GM19372 (cell line): ENCODE results near the gene PLEKHO1.

Experiments
- ATAC-seq: cut with Tn5 transposase; IDR thresholded peaks from one replicate; pipeline ENCODE4 v1.9.1; 2021; ENCODE audit warnings: mild to moderate bottlenecking, low read depth, moderate library complexity; ENCODE audit not compliant: unreplicated experiment

Gene PLEKHO1

DNA sequence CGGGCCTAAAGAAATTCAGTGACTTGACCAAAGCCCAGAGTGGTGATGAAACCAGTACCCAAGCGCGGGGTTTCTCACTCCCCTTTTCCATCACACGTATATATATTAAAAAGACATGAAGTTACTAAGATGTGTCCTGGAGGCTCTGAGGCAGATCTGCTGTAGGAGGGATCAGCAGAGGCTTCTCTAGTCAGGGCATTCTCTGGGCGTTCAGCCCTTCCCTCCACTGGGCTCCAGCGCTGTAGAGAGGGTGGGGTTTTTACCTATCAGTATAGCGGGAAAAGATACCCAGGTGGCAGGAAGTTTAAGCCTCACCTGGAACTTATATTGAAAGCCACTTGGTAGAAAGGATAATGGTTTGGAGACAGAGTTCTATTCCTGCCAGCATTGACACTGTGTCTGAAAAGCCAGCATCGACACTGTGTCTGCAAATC lies 862 bp upstream of the PLEKHO1 start:
- ATAC-seq = no peak

- no peak for ATAC-seq
These were observed 661 bp downstream of the PLEKHO1 start for GRCh38 chr1:150150133-150151021.

DNA sequence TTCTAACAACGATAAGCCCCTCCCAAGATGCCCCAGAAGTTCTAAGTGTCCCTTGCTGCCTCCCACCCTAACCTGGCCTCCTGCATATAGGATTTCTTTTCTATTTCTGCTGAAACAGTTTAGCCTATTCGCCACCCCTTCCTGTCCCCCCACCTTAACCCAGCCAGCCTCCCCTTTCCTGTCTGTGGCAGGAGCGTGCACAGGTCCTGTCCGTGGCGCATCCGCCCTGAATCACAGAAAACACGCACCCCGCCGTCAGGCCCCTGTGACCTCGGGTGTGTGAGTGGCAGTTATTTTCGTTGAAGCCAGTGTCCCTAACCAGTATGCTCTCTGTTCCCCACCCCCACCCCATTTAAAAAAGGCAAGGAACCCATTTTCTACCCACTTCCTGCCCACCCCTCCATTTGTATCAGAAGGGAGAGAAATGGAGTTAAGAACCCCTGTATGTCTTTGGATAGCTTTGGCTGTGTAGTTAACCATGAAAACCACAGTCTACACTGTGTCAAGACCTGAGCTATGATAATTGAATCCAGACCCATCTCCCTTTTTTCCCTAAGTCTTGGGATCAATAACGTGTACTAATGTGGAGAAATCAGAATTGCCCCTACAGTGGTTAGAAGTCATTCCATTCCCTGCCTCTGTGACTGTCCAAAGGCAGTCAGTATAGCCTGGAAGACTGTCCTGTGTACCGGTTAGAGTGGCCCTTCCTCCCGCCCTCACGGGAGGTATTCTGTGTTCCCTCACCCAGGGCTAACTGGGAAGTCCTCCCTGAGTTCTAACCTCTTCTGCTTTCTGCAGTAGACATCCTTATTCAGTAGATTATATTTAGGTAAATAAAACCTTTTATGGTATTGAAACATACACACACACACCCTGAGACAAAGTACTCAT lies 1.8 kb downstream of the PLEKHO1 start:
- ATAC-seq = no peak

DNA sequence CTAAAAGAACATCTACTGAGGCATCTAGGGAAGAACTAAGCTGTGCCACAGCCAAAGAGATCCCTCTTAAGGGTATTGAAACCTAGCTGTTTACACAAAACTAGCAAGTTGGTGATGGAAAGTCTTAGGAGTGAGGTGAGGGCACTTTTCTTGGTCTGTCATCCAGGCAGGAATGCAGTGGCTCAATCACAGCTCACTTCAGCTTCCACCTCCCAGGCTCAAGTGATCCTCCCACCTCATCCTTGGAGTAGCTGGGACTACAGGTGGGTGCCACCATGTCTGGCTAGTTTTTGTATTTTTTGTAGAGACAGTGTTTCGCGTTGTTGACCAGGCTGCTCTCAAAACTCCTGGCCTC lies 2.4 kb downstream of the PLEKHO1 start:
- no peak for ATAC-seq

- no peak for ATAC-seq
These were observed 3.2 kb downstream of the PLEKHO1 start for GRCh38 chr1:150152772-150153456.

DNA sequence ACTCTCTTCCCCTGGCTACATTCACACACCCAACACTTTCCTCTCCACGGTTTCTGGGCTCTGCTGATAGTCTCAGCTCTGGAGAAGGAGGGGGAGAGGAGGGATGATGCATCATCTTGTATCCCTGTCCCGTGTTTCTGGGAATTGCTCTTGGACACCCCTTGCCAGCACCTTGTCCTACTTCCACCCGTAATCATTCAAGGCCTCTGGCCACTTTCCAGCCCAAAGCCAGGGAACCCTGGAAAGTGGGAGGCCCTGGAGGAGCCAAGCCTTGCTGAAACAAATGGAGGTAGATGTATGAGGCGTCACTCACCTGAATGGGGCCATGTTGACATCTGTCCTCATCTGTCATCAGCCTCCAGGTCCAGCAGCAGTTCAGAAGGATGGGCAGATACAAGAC lies 4.4 kb downstream of the PLEKHO1 start:
- no peak for ATAC-seq

- ATAC-seq = no peak
These were observed 5.8 kb downstream of the PLEKHO1 start for GRCh38 chr1:150155413-150156071.

DNA sequence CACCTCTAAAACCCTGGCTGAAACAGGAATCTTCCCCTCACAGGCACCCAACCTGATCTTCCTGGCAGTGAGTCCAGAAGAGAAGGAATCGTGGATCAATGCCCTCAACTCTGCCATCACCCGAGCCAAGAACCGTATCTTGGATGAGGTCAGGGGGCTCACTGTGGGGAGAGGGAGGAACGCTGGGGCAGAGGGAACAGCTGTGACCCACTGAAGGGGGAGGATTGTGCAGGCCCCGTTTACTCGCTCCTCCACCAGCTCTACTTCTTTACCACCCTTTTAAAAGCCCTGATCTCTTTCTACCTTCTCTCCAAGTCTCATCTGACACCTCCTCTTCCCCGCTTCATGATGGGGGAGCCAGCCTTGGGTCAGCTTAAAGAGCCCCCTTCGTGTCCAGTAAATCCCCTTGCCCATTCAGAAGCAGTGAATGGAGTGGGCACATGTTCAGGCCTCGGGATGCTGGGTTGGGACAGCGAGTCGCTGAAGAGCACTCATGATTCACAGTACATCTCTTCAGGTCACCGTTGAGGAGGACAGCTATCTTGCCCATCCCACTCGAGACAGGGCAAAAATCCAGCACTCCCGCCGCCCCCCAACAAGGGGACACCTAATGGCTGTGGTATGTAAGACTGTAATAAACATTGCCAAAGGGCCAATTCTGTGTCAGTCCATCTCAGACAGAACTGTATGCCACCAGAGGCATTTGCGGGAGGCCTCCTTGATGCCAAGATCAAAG lies 7.3 kb downstream of the PLEKHO1 start:
- ATAC-seq = no peak

DNA sequence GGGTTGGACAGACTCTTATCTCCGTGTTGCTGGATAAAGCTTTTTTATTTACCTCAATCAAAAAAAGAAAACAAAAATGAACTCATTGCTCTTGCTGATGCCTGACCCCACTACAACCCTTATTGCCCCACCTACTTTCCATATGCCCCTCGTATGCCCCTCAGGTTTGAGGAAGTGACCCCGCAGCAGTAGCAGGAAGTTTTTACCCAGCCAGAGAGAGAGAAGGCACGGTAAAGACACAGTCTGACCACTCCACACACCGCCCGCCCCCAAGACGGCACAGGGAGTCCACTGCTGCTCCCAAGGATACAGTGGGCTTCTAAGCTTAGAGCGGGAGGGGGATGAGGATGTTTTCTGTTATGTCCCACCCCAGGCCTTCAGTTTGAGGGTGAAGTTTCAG lies 9.8 kb downstream of the PLEKHO1 start:
- ATAC-seq = no peak

DNA sequence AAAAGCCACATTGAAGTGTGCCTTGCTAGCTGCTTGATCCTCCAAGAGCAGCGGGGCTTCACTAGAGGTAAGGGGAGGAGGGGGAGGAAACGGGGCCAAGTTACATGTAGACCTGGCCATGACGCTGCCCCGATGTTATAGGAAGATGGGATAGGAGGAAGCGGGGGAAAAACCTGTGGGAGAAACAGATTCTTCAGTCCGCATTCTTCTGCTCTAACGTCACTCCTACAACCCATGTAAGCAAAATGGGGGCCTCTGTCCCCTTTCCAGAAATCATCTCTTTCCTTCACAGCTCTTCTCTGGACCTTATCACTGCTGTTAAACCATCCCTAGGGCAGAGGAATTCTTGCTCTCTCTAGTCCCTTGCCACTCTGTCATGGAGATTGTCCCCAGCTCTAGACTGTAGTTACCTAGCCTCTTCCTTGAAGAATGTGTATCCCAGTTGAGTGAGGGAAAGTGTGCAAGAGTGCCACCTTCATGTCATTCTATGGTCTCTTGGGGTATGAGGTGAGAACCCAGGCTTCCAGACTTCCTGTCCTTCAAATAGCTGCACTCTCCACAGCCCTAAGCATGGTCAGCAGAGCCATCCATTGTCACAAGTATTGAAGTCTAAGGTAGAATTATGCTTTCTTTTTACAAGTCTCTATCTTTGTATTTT lies 11.4 kb downstream of the PLEKHO1 start:
- no peak for ATAC-seq

DNA sequence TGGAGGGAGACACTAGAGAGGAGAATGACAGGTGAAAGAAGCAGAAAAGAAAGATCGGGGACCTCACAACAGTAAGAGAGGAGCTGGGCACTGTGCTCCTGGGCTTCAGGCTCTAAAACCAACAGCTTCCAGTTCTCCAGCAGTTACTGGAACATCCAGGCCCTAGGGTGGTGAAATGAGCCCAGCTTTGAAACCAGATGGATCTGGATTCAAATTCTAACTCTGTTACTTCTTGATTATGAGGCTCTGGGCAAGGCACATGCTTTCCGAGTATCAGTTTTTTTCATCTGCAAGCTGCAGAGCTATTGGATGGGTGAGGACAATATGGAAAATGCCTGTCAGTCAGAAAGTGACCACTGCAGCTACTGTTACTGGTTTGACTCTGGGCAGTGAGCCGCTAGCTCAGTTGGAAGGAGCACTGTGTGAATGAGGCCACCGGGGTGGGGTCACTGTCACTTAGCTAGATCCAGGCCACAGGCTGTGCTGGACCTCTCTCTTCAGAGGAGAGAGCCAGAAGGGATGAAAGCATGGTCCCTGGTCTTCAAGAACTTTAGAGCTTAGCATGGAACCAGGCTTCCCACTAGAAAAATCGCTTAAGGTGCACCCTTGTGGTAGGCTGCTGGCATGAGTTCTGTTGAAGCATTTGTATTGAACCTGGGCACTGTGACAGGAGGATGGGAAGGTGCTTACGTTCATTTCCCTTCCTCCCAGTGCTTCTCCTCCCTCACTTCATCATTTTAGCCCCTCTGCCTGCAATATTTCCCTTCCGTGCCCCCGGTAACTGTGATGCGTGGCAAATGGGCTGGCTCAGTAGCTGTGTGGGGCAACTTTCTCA lies 12.2 kb downstream of the PLEKHO1 start:
- no peak for ATAC-seq

DNA sequence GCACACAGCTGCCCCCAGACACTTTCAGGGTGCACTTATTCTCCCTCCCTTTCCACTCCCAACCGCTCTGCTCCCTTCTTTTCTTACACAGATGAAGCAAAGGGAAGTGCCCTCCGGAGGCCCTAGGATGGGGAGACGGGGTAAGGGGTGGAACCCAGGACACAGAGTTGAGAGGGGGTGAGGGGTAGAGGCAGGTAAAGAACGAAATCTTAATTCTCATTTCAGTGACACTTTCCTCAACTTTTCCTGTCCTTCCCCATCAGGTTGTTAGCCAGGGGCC lies 12.8 kb downstream of the PLEKHO1 start:
- ATAC-seq = no peak

- ATAC-seq = peak; percentile 35
These were observed 13.4 kb downstream of the PLEKHO1 start for GRCh38 chr1:150162862-150163706.

GRCh38 chr1:150164224-150164623 lies 14.5 kb downstream of the PLEKHO1 start:
- no peak for ATAC-seq

- ATAC-seq = no peak
These were observed 15.1 kb downstream of the PLEKHO1 start for GRCh38 chr1:150164779-150165178.

GRCh38 chr1:150165622-150166612 lies 16.2 kb downstream of the PLEKHO1 start:
- no peak for ATAC-seq
